ENCODE measurements around the gene HVCN1. TPM values are rescaled to one million over a fixed set of nuclear protein-coding genes. Genes with fewer than 3 reads are reported as not detected.

Gene HVCN1
- total RNA-seq, 1 donor = 18.5 TPM

DNA sequence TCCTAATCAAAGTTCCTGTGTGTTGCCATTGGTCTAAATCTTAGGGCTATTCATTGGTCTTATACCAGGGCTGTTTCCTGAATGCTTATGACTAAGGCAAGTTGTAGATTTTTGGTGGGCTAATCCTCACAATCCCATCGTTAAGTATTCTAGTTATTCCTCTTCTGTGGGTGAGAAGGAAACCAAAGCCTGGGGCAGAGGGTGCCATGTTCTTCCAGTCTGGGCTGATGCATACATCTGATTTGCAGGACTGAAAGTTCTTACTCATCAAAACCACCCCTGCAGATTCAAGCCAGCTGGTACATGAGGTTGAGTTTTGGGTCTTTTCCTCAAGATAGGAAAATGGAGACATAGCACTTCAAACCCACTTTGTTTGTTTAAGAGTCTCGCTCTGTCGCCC, 28.1 kb upstream of the HVCN1 start:
- Histone ChIP-seq H3K4me3 (ENCODE audit: low read length) (no peak overlapping the region), H3K27me3 (ENCODE audit: insufficient read depth, low read length) (no peaks in the 10 kb centered on the region), H3K4me1 (ENCODE audit: insufficient read depth, low read length) (no peaks in the 10 kb centered on the region), H3K9me3 (ENCODE audit: low read depth, low read length) (no peaks in the 10 kb centered on the region)

DNA sequence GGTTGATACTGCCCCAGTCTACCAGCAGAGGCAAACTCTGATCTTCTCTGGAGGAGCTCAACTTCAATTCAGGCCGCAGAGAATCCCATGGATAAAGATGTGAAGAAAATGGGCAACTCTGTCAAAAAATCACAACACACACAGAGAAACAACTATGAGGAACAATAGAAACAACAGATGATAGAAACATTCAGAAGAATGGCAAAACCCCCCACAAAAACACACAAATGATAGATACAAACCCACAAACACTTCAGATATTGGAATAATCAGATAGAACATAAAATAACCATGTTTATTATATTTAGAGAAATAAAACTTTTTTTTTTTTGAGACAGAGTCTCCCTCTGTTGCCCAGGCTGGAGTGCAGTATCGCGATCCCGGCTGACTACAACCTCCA, 20.0 kb upstream of the HVCN1 start:
- Histone ChIP-seq H3K27me3 (ENCODE audit: insufficient read depth, low read length) (no peaks in the 10 kb centered on the region), H3K4me3 (ENCODE audit: low read length) (no peak overlapping the region)

DNA sequence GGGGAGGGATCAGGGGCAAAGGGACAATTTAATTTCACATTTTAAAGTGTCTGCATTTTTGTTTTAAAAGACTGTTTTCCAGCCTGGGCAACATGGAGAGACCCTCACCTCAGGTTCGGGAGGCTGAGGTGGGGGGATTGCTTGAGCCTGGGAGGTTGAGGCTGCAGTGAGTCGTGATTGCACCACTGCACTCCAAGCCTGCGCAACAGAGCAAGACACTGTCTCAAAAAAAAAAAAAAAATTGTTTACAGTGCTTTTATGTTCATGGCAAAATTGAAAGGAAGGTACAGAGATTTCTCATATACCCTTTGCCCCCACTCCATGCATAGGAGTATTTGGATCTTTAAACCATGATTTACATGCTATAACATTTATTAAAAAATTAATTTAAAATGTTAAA, 16.4 kb upstream of the HVCN1 start:
- no peaks in the 10 kb centered on the region for H3K4me1 ChIP-seq (ENCODE audit: insufficient read depth, low read length)
- H3K27me3 ChIP-seq (ENCODE audit: insufficient read depth, low read length) = no peaks in the 10 kb centered on the region
- H3K4me3 ChIP-seq (ENCODE audit: low read length) = no peak overlapping the region
- no peaks in the 10 kb centered on the region for H3K9me3 ChIP-seq (ENCODE audit: low read depth, low read length)

More for the DNA sequence above, 20.0 kb upstream of the HVCN1 start:
- Histone ChIP-seq H3K4me1 (ENCODE audit: insufficient read depth, low read length) (no peaks in the 10 kb centered on the region), H3K9me3 (ENCODE audit: low read depth, low read length) (no peaks in the 10 kb centered on the region)

DNA sequence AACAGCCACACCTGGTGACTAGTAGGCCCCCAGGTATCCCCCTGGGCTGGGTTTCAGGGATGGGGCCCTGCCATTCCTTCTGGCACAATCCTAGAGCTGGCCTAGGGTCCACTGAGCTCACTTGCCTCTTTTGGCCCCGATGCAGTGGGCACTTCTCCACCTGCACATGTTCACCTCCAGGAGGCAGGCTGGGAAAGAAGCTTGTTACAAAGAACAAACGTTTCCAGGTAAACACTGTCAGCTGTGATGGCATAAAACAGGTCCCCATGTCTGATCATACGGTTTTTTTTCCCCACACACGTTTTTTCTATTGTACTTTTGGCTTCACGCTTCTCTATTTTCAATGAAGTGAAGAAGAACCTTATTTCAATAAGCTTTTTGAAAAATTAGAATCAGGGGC, 15.8 kb upstream of the HVCN1 start:
- no peaks in the 10 kb centered on the region for H3K27me3 ChIP-seq (ENCODE audit: insufficient read depth, low read length)
- H3K4me3 ChIP-seq (ENCODE audit: low read length) = no peak overlapping the region
- H3K4me1 ChIP-seq (ENCODE audit: insufficient read depth, low read length) = no peaks in the 10 kb centered on the region
- no peaks in the 10 kb centered on the region for H3K9me3 ChIP-seq (ENCODE audit: low read depth, low read length)

DNA sequence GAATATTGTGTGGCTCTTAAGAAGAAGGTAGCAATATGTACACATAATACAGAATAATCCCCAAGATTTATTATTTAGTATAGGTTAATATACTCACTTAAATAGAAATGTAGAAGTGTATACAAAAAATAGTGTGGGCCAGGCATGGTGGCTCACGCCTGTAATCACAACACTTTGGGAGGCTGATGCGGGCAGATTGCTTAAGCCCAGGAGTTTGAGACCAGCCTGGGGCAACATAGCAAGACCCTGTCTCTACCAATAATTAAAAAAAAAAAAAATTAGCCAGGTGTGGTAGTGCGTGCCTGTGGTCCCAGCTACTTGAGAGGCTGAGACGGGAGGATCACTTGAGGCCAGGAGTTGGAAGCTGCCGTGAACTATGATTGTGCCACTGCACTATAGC, 15.3 kb upstream of the HVCN1 start:
- H3K9me3 ChIP-seq (ENCODE audit: low read depth, low read length) = no peaks in the 10 kb centered on the region
- H3K4me3 ChIP-seq (ENCODE audit: low read length) = no peak overlapping the region
- peaks cover 2% of the 10 kb centered on the region for H3K4me1 ChIP-seq (ENCODE audit: insufficient read depth, low read length)
- H3K27me3 ChIP-seq (ENCODE audit: insufficient read depth, low read length) = no peaks in the 10 kb centered on the region

DNA sequence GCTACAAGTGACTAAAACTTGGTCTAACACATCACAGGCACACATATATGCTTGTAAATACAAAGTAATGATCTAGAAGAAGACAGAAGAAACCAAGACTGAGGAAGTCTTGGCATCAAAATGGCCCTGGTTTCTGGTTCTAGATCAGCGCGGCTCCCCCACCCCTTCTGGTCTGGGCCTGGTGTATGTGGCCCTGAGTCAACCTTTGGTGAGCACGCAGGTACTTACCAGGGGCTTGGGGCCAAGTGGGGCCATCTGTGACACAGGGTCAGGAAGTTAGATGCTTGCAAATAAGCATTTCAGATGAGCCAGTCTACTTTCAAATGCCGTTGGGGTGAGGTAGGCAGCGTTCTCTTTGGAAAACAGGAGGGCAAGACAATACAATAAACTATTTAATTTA, 13.2 kb upstream of the HVCN1 start:
- no peak overlapping the region for H3K4me3 ChIP-seq (ENCODE audit: low read length)
- no peaks in the 10 kb centered on the region for H3K27me3 ChIP-seq (ENCODE audit: insufficient read depth, low read length)
- H3K9me3 ChIP-seq (ENCODE audit: low read depth, low read length) = no peaks in the 10 kb centered on the region
- H3K4me1 ChIP-seq (ENCODE audit: insufficient read depth, low read length) = peaks cover 23% of the 10 kb centered on the region

DNA sequence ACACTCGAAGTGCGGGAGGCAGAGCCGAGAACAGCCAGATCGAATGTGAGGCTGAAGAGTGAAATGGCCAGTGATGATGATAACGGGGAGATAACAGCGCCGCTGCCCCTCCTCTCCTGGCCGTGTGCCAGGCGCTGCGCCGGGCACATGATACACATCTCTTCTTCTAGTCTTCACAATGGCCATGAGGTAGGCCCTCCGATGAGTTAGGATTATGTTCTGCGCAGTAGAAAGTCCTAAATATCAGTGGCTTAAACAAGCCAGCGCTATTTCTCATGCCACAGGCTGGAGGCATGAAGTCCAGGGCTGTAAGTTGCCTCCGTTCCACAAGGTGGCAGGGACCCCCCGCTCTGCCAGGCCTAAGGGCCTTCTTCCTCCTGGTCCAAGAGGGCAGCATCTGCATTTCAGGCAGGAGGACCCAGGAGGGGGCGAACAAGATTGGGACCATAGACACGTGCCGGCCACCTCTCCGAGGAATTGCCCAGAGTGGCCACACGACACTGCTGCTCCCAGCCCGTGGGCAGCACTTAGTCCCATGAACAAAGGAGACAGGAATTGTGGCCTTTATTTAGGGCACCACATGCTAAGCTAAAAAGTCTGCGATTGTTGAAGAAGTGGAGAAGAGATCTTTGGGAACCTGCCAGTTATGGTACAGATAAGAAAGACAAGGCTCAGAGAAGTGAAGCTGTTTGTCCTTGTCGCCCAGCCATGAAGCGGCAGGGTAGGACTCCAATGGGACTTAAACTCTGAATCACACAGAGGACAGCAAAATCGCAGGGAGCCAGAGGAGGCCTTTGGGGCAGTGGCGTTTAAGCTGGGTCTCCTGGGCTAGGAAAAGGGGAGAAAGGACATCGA, 10.9 kb upstream of the HVCN1 start:
- H3K27me3 ChIP-seq (ENCODE audit: insufficient read depth, low read length) = no peaks in the 10 kb centered on the region
- H3K9me3 ChIP-seq (ENCODE audit: low read depth, low read length) = no peaks in the 10 kb centered on the region
- H3K4me3 ChIP-seq (ENCODE audit: low read length) = no peak overlapping the region
- peaks cover 45% of the 10 kb centered on the region for H3K4me1 ChIP-seq (ENCODE audit: insufficient read depth, low read length)

DNA sequence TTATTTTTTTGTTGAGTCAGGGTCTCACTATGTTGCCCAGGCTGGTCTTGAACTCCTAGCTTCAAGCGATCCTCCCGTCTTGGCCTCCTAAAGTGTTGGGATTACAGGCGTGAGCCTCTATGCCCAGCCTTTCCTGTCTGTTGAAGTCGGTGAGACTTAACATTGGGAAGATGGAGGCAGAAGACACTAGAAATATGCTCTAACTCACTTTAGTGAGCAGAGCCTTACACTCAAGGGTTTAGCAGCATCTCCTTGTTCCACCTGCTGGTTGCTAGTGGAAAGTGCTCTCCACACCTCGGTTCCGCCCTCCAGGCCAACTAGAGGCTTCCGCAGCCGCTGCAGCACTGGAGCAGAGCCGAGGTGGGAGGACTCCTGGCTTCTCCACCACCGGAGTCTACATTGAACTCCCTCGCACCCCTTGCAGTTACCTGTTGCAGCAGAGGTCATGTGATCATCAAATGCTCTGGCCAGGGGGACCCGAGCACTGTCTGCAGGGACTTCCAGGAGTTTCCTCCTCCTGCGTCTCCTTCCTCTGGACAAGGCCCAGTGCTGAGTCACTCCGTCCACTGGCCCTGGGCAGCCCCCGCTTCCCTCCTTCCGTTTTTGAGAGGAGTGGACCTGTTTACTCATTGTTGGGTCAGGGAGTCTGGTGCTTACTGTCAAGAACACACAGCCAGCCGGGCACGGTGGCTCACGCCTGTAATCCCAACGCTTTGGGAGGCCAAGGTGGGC, 9.4 kb upstream of the HVCN1 start:
- Histone ChIP-seq H3K4me3 (ENCODE audit: low read length) (peak overlapping the region; percentile 15), H3K27me3 (ENCODE audit: insufficient read depth, low read length) (no peaks in the 10 kb centered on the region), H3K9me3 (ENCODE audit: low read depth, low read length) (no peaks in the 10 kb centered on the region), H3K4me1 (ENCODE audit: insufficient read depth, low read length) (peaks cover 58% of the 10 kb centered on the region)

DNA sequence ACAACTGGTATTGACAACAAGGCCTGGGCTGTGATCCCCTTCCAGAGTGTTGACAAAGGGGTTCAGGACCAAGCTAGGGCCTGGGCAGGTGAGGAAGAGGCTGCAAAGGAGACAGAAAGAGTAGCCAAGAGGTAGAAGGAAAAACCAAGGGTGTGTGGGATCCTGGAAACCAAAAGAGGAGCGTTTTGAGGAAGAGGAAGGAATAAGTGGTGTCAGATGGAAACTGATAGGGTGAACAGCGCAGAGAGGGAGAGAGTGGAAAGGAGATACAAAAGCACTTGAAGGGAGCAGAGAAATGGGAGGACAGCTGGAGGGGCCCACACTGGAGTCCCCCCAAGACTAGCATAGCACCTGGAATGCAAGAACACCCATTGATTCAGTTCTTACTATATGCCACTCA, 8.3 kb upstream of the HVCN1 start:
- Histone ChIP-seq H3K4me3 (ENCODE audit: low read length) (no peak overlapping the region), H3K4me1 (ENCODE audit: insufficient read depth, low read length) (peaks cover 69% of the 10 kb centered on the region), H3K27me3 (ENCODE audit: insufficient read depth, low read length) (no peaks in the 10 kb centered on the region), H3K9me3 (ENCODE audit: low read depth, low read length) (no peaks in the 10 kb centered on the region)

DNA sequence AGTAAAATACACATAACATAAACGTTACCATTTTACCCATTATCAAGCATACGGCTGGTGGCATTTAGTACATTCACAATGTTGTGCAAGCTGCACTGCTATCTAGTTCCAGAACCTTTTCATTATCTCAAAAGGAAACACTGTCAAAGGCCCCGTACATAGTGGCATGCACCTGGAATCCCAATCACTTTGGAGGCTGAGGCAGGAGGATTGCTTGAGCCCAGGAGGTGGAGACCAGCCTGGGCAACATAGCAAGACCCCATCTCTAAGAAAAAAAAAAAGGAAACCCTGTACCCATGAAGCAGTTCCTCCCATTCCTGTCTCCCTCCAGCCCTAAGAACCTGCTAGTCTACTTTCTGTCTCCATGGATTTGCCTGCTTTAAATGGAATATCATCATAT, 7.4 kb upstream of the HVCN1 start:
- Histone ChIP-seq H3K4me1 (ENCODE audit: insufficient read depth, low read length) (peaks cover 78% of the 10 kb centered on the region), H3K9me3 (ENCODE audit: low read depth, low read length) (no peaks in the 10 kb centered on the region), H3K27me3 (ENCODE audit: insufficient read depth, low read length) (no peaks in the 10 kb centered on the region), H3K4me3 (ENCODE audit: low read length) (no peak overlapping the region)

DNA sequence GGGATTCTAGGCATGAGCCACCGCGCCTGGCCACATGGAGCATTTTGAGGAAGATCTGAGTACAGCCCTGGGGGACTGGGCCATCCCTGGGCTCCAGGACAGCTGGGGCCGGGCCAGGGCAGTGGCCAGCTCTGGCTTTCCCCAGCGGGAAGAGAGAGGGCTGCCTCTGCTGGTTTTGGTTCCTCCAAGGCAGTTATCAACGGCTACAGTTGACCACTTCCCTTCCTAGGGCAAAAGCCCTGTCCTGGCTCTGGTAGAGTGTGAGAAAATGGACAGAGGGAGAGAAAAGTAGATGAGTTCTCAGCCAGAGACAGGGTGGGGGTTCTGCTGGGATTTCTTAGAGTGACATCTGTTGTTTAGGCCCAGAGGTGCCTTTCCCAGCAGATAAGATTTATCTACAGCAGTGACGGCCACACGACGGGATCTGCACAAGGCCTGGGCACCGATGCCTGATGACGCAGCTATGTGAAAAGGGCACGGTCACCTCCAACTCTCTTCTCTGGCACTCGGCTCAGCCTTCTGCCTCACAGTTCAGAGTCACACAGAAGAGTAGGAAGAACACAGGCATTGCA, 5.5 kb upstream of the HVCN1 start:
- no peaks in the 10 kb centered on the region for H3K9me3 ChIP-seq (ENCODE audit: low read depth, low read length)
- H3K4me3 ChIP-seq (ENCODE audit: low read length) = no peak overlapping the region
- H3K27me3 ChIP-seq (ENCODE audit: insufficient read depth, low read length) = no peaks in the 10 kb centered on the region
- peaks cover 97% of the 10 kb centered on the region for H3K4me1 ChIP-seq (ENCODE audit: insufficient read depth, low read length)

DNA sequence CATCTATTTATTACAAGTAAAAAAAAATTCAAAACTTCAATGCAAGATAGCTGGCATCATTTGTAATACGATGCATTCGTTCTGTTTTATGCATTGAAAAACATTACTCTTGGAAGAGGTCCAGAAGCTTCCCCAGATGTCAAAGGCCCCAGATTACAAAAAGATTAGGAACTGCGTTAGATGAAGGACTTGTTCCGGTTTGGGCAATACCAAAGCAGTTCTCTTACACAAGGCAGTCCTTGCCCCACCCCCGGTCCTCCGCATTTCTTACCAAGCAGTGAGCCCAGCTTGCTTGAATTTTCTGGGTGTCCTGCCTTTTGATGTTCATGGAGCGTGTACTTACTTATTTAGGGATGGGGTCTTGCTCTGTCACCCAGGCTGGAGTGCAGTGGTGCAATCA, 4.8 kb upstream of the HVCN1 start:
- Histone ChIP-seq H3K27me3 (ENCODE audit: insufficient read depth, low read length) (no peaks in the 10 kb centered on the region), H3K4me1 (ENCODE audit: insufficient read depth, low read length) (peaks cover 93% of the 10 kb centered on the region), H3K9me3 (ENCODE audit: low read depth, low read length) (no peaks in the 10 kb centered on the region), H3K4me3 (ENCODE audit: low read length) (no peak overlapping the region)

DNA sequence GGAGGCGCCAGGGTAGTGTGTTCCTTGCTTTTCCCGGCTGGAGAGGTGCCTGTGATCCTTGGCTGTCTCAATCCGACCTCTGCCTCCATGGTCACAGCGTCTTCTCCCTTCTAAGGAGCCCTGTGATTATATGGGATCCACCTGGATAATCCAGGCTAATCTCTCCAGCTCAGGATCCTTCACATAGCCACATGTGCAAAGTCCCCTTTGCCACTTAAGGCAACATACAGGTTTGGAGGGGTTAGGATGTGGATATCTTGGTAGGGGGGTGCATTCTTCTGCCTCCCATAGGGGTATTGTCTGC, 1.2 kb upstream of the HVCN1 start:
- H3K27me3 ChIP-seq (ENCODE audit: insufficient read depth, low read length) = no peaks in the 10 kb centered on the region
- H3K9me3 ChIP-seq (ENCODE audit: low read depth, low read length) = no peaks in the 10 kb centered on the region
- H3K4me1 ChIP-seq (ENCODE audit: insufficient read depth, low read length) = peaks cover 94% of the 10 kb centered on the region
- no peak overlapping the region for H3K4me3 ChIP-seq (ENCODE audit: low read length)

DNA sequence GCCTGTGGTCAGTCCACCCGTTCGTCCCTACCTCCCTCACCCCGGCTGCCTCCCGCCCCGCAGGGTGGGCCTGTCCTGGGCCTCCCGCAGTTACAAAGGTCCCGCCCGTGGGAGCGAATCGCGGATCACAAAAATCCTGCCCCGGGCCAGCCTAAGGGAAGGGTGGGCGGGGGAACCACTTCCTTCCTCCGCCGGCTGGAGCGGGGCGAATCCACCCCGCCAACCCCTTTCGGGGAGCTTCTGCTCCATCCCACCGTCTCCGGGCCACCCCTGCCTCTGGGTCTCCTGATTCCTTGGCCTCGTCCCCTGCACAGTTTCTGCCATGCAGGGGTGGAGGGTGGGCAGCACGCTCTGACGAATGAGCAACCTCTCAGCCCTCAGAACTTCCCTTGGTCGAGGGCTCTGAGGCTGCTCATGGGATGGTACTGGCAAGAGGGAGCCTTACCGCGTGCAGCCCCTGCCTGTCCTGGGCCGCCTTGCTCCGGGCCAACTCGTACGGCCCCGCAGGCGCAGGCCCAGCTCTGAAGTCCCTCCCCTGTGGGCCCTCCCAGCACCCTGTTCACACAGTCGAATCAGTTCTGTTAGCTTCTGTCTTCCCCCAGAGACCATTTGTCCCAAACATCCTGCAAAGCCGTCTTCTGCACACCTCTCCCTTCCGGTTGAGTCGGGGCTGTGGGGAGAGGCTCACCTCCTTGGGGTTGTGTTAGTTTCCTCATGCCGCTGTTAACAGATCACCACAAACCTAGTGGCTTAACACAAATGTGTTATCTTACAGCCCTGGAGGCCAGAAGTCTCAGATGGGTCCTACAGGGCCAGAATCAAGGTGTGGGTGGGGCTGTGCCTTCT, 589 bp upstream of the HVCN1 start:
- Histone ChIP-seq H3K9me3 (ENCODE audit: low read depth, low read length) (no peaks in the 10 kb centered on the region), H3K4me1 (ENCODE audit: insufficient read depth, low read length) (peaks cover 93% of the 10 kb centered on the region), H3K27me3 (ENCODE audit: insufficient read depth, low read length) (no peaks in the 10 kb centered on the region), H3K4me3 (ENCODE audit: low read length) (peak overlapping the region; percentile 44)

Data from mononuclear cell (primary cell).